ENCODE results near the gene ANP32A.

- TF ChIP-seq POLR2A (IDR thresholded peaks at IDR 0.05): no peak
- TF ChIP-seq, protein P1, sequence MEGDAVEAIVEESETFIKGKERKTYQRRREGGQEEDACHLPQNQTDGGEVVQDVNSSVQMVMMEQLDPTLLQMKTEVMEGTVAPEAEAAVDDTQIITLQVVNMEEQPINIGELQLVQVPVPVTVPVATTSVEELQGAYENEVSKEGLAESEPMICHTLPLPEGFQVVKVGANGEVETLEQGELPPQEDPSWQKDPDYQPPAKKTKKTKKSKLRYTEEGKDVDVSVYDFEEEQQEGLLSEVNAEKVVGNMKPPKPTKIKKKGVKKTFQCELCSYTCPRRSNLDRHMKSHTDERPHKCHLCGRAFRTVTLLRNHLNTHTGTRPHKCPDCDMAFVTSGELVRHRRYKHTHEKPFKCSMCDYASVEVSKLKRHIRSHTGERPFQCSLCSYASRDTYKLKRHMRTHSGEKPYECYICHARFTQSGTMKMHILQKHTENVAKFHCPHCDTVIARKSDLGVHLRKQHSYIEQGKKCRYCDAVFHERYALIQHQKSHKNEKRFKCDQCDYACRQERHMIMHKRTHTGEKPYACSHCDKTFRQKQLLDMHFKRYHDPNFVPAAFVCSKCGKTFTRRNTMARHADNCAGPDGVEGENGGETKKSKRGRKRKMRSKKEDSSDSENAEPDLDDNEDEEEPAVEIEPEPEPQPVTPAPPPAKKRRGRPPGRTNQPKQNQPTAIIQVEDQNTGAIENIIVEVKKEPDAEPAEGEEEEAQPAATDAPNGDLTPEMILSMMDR (IDR thresholded peaks at IDR 0.05): no peak
Observed at GRCh38 chr15:68788264-68788624, 32.5 kb downstream of the ANP32A start.
